Fibroblast of lung (primary cell): ENCODE data around the gene VWA3B.

ENCODE experiments used
- EZH2 ChIP-seq: IDR thresholded peaks from 2 replicates; pipeline ENCODE4 v1.5.1; 2012; ENCODE audit warnings: low read length, control low read depth, mild to moderate bottlenecking; ENCODE audit errors: missing control alignments
- TF ChIP-seq, protein P1 (sequence below), 2 donors: IDR thresholded peaks in 1 of 2; conservative IDR thresholded peaks in 1 of 2; 1 replicate in 1 of 2; 2 replicates in 1 of 2; pipeline ENCODE4 v1.5.1; 2011 to 2012; ENCODE audit warnings: low read length in 2 of 2, control low read depth in 1 of 2, inconsistent platforms in 1 of 2, low read depth in 1 of 2, mild to moderate bottlenecking in 1 of 2

DNA sequence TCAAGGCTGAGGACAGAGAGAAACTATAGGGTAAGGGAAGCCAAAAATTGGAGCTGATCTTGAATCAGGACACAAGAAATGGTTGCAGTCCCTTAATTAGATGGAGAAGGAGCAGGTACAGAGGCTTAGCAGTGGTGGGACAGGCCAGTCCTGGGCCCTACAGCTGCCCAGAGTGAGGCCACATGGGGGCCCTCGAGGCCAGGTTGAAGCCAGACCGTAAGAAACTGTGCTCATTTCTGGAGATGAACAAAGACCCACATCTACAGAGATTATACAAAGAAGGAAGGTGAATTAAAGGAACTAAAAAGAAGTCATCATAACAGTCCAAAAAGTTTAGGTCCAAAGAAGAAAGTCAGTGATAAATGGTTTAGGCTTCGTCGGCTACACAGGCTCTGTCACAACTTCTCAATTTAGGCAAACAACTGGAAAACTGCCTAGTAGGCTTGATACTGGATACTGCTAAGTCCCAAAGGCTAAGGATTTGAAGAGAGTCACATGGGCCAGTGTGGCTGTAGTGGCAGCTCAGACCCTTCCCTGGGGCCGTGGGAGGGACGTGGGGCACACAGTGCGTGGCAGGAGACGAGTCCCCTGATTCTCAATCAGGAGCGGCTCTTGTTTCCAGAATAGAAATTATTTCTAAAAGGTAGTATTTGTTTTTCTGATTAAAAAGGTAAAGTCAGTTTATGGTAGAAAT is 208.9 kb downstream of the VWA3B start:
- no peak for TF ChIP-seq EZH2
- TF ChIP-seq, protein P1, sequence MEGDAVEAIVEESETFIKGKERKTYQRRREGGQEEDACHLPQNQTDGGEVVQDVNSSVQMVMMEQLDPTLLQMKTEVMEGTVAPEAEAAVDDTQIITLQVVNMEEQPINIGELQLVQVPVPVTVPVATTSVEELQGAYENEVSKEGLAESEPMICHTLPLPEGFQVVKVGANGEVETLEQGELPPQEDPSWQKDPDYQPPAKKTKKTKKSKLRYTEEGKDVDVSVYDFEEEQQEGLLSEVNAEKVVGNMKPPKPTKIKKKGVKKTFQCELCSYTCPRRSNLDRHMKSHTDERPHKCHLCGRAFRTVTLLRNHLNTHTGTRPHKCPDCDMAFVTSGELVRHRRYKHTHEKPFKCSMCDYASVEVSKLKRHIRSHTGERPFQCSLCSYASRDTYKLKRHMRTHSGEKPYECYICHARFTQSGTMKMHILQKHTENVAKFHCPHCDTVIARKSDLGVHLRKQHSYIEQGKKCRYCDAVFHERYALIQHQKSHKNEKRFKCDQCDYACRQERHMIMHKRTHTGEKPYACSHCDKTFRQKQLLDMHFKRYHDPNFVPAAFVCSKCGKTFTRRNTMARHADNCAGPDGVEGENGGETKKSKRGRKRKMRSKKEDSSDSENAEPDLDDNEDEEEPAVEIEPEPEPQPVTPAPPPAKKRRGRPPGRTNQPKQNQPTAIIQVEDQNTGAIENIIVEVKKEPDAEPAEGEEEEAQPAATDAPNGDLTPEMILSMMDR (conservative IDR thresholded peaks at IDR 0.05 in 1 of 2, IDR thresholded peaks at IDR 0.05 in 1 of 2; ENCODE audit: low read depth in 1 of 2, low read length in 2 of 2): no peak
